Iris pigment epithelial cell (primary cell): ENCODE measurements around the gene NXN.
"Not testable (repeated sequence)": the region's sequence is repeated elsewhere in the genome, so short reads cannot be mapped to it uniquely, and the experiment has no call there.

ENCODE experiments used
- DNase-seq: peaks from one replicate; pipeline ENCODE4 v3.0.0-alpha.2; 2011; ENCODE audit warnings: low read depth

The NXN gene

GRCh38 chr17:887551-888209, 91.9 kb downstream of the NXN start:
- DNase-seq = no peak

DNA sequence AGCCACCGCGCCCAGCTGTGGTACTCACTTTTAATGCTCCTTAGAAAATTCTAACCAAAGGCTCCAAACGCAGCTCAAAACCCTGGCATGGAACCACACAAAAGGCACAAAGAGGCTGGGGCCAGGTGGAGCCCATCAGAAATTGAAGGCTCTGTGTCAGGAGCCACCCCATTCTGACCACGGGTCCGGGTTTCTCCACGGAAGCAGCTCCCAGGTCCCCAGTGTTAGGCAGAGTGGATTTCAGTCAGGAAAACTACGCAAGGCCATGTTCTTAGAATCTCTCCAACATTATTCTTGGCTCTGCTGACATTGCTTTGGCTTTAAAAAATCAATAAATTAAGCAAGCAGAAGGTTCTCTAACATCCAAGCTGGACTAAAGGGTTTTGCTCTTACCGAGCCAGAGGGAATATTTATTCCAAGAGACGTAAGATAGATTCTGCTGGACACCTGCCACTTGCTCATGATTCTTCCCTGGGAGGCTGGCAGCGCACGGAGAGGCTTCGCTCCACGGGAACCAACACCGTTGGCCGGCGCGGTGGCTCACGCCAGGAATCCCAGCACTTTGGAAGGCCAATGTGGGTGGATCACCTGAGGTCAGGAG, 93.5 kb downstream of the NXN start:
- DNase-seq = peak; percentile 28

GRCh38 chr17:883586-883962, 96.0 kb downstream of the NXN start:
- DNase-seq = no peak

GRCh38 chr17:882827-883585, 96.6 kb downstream of the NXN start:
- DNase-seq = peak; percentile 82

DNA sequence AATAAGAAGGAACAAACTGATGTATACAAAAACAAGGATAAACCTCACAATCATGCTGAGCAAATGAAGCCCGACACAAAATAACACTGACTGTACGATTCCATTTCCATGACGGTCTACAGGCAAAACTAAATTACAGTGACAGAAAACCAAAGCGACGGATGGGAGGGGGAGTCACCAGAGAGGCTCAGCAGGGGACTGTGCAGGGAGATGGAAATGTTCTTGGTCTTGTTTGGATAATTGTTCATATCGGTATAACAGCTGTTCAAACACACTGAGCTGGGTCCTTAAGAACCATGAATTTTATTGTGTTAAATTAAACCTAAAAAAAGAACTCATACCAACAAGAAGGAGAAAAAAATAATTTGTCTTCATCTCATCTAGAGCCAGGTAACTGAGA, 97.8 kb downstream of the NXN start:
- DNase-seq = no peak

GRCh38 chr17:880443-881269, 98.9 kb downstream of the NXN start:
- no peak for DNase-seq

GRCh38 chr17:879546-880442, 99.8 kb downstream of the NXN start:
- DNase-seq = peak; percentile 83

DNA sequence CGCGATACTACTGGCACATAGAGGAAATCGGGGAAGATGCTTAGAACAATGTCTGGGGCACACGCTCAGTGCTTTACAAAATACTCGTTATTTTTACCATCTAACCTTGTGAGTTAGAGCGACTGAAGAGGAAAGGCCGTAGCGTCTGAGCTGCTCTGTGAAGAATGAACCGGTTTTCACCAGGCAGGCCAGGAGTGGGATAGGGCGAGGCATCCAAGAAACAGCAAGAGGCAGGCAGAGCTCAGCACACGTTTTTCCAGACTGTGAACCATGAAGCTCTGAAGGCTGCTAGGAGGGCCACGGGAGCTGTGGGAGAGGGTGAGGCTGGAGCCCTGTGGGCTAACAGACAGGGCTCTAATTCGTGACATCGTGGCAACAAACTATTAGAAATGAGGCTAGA, 101.9 kb downstream of the NXN start:
- no peak for DNase-seq

- no peak for DNase-seq
Observed at GRCh38 chr17:876272-876671, 103.3 kb downstream of the NXN start.

DNA sequence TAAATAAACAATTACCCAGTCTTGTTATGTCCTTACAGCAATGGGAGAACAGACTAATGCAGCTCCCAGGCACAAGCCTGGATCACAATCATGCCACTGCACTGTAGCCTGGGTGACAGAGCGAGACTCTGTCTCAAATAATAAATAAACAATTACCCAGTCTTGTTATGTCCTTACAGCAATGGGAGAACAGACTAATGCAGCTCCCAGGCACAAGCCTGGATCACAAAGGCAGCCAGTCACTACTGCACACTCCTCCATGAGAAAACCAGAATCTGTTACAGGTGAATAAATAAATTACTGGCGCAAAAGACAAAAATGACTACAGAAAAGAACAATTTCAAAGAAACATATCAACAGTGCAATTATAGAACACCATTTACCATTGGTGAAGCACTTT, 105.0 kb downstream of the NXN start:
- DNase-seq = not testable (repeated sequence)

DNA sequence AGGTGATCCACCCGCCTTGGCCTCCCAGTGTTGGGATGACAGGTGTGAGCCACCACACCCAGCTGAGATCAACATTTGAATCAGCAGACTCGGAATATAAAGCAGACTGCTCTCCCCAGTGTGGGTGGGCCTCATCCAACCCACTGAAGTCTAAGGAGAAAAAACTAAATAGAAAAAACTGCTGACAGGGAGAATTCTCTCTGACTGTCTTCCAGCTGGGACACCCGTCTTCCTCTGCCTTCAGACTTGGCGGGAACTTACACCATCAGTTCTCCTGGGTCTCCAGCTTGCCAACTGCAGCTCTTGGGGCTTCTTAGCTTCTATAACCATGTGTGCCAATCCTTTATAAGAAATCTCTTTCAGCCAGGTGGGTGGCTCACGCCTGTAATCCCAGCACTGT, 106.7 kb downstream of the NXN start:
- DNase-seq = no peak

GRCh38 chr17:871751-872519, 107.6 kb downstream of the NXN start:
- no peak for DNase-seq

GRCh38 chr17:869567-870525, 109.7 kb downstream of the NXN start:
- peak; percentile 80 for DNase-seq

- DNase-seq = peak; percentile 83
Observed at GRCh38 chr17:869086-869485, 110.5 kb downstream of the NXN start.

GRCh38 chr17:867896-868489, 111.6 kb downstream of the NXN start:
- no peak for DNase-seq

- not testable (repeated sequence) for DNase-seq
Observed at GRCh38 chr17:867238-867637, 112.3 kb downstream of the NXN start.

- DNase-seq = no peak
Observed at GRCh38 chr17:866568-867103, 112.9 kb downstream of the NXN start.

DNA sequence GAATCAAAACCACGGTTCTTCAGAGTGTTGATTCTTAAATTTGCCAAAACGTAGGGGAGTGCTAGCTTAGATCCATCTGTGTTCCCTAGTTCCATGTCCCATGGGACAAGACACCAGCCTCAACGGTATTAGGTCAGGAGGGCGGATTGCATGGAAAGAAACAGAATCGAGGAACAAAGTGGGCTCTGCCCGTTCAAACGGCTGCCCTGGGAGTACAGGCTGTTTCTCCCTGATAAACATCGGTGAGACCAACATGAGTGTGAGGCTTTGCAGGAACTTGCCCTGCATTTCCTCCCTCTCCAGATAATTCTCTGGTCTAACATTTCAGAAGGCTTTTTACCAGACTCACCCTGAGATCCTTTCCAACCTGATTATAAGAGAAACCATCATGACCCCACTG, 115.3 kb downstream of the NXN start:
- no peak for DNase-seq

DNA sequence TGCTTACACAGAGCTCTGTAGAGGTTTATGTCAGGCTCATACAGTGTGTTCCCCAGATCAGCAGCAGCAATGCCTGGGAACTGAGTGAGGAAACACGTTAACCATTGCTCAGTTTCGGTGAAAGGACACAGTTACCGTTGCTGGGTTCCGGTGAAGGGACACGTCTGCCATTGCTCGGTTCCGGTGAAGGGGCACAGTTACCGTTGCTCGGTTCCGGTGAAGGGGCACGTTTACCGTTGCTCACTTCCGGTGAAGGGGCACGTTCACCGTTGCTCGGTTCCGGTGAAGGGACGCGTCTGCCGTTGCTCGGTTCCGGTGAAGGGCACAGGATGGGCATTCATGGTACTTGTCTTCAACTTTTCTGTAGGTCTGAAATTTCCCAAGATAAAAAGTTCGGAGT, 115.7 kb downstream of the NXN start:
- no peak for DNase-seq
